NCI-H510A (cell line): ENCODE data around the gene MED15.
"Not testable (repeated sequence)": the region's sequence is repeated elsewhere in the genome, so short reads cannot be mapped to it uniquely, and the experiment has no call there.

ENCODE experiments used
- DNase-seq: peaks from one replicate; lab custom pipeline; 2025; lab: John Stamatoyannopoulos, UW

MED15 gene

GRCh38 chr22:20484948-20485683 is 22.3 kb upstream of the MED15 start:
- no peak for DNase-seq

GRCh38 chr22:20486229-20486628 is 21.2 kb upstream of the MED15 start:
- DNase-seq, result no peak

- no peak for DNase-seq
Measured at GRCh38 chr22:20487715-20488114, 19.7 kb upstream of the MED15 start.

- no peak for DNase-seq
Measured at GRCh38 chr22:20488946-20489345, 18.5 kb upstream of the MED15 start.

- no peak for DNase-seq
Measured at GRCh38 chr22:20490183-20490940, 17.0 kb upstream of the MED15 start.

GRCh38 chr22:20490941-20491307 is 16.5 kb upstream of the MED15 start:
- DNase-seq, result no peak

GRCh38 chr22:20491346-20491745 is 16.1 kb upstream of the MED15 start:
- DNase-seq, result no peak

GRCh38 chr22:20494978-20495860 is 12.2 kb upstream of the MED15 start, which contains the start of gene KLHL22:
Gene KLHL22 (minus strand): TSS chr22:20495795. CDS start chr22:20489211, 6,584 bp downstream.
- no peak for DNase-seq

GRCh38 chr22:20495861-20496681 is 11.3 kb upstream of the MED15 start:
- DNase-seq, result peak; percentile 75

GRCh38 chr22:20497426-20497825 is 10.0 kb upstream of the MED15 start:
- DNase-seq, result no peak

- DNase-seq, result no peak
Measured at GRCh38 chr22:20498913-20499312, 8.5 kb upstream of the MED15 start.

GRCh38 chr22:20499769-20500168 is 7.6 kb upstream of the MED15 start:
- DNase-seq, result no peak

- no peak for DNase-seq
Measured at GRCh38 chr22:20503816-20504215, 3.6 kb upstream of the MED15 start.

- not testable (repeated sequence) for DNase-seq
Measured at GRCh38 chr22:20504293-20504922, 3.0 kb upstream of the MED15 start.

GRCh38 chr22:20506543-20507252 is 712 bp upstream of the MED15 start:
- no peak for DNase-seq

- not testable (repeated sequence) for DNase-seq
Measured at GRCh38 chr22:20508067-20508755, 801 bp downstream of the MED15 start.

- no peak for DNase-seq
Measured at GRCh38 chr22:20508815-20509271, 1.4 kb downstream of the MED15 start.

GRCh38 chr22:20509344-20510047 is 2.1 kb downstream of the MED15 start:
- no peak for DNase-seq
